ENCODE results near the gene DDX52.

DNA sequence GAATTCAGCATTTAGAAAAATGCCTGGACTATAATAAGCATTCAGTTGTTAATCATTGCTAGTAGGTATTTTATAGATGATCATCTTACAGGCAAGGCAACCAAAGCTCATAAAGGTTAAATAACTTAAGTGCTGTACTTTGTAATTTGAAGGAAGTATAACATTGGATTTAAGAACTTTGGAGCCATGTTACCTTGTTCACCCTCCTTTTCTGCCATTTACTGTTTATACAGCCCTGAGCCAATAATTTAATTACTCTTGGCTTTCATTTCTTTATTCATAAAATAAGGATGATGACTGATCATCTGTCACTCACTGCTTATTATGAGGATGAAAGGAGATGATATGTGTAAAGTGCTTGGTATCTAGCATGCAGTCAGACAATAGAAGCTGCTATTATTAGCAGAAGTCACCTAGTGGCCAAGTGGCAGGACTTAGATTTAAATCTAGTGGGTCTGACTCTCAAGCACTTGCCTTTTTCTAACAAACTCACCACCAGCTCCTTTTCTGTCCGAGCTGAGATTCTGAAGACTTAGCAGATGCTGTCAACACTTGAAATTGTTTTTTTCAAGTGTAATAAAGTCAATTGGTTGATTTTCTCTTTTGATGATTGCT, 18.3 kb upstream of the DDX52 start:
- TF ChIP-seq, protein P1, sequence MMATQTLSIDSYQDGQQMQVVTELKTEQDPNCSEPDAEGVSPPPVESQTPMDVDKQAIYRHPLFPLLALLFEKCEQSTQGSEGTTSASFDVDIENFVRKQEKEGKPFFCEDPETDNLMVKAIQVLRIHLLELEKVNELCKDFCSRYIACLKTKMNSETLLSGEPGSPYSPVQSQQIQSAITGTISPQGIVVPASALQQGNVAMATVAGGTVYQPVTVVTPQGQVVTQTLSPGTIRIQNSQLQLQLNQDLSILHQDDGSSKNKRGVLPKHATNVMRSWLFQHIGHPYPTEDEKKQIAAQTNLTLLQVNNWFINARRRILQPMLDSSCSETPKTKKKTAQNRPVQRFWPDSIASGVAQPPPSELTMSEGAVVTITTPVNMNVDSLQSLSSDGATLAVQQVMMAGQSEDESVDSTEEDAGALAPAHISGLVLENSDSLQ (IDR thresholded peaks at IDR 0.05): no peak
- TF ChIP-seq BHLHE40 (IDR thresholded peaks at IDR 0.05; ENCODE audit: borderline replicate concordance) (no peak), TARDBP (IDR thresholded peaks at IDR 0.05) (no peak), HDGF (IDR thresholded peaks at IDR 0.05; ENCODE audit: borderline replicate concordance) (no peak), SUZ12 (IDR thresholded peaks at IDR 0.05) (no peak), FOXM1 (IDR thresholded peaks at IDR 0.05; ENCODE audit: borderline replicate concordance) (no peak), FOXA1 (IDR thresholded peaks at IDR 0.05) (no peak), SP1 (IDR thresholded peaks at IDR 0.05) (no peak), LEF1 (IDR thresholded peaks at IDR 0.05; ENCODE audit: borderline replicate concordance) (no peak), CTBP1 (IDR thresholded peaks at IDR 0.05; ENCODE audit: borderline replicate concordance) (no peak), L3MBTL2 (conservative IDR thresholded peaks at IDR 0.05) (no peak), ARNT (IDR thresholded peaks at IDR 0.05) (no peak)

Measured in HEK293T (cell line).